HL-60 (cell line): ENCODE measurements around the gene SLC22A17.
"Not testable (repeated sequence)": the region's sequence is repeated elsewhere in the genome, so short reads cannot be mapped to it uniquely, and the experiment has no call there.

ENCODE experiments used
- CTCF ChIP-seq: IDR thresholded peaks from one replicate; pipeline ENCODE4 v1.5.1; 2011; ENCODE audit warnings: low read length, control low read depth, inconsistent platforms; ENCODE audit not compliant: insufficient read depth
- GABPA ChIP-seq: IDR thresholded peaks from 2 replicates; pipeline ENCODE4 v1.6.1; 2012; ENCODE audit warnings: low read depth
- POLR2AphosphoS5 ChIP-seq: IDR thresholded peaks from 2 replicates; pipeline ENCODE4 v1.6.1; 2012; ENCODE audit warnings: low read depth

GRCh38 chr14:23386266-23386657 is 33.6 kb upstream of the SLC22A17 start:
- not testable (repeated sequence) for TF ChIP-seq POLR2AphosphoS5, CTCF, GABPA
